ENCODE measurements around the gene CCNL2.
A peak's percentile ranks its signal among the peaks of the same experiment; 100 is the strongest.
"Not testable (repeated sequence)": the region's sequence is repeated elsewhere in the genome, so short reads cannot be mapped to it uniquely, and the experiment has no call there.

The CCNL2 gene

GRCh38 chr1:1399872-1400575 lies 889 bp upstream of the CCNL2 start:
- peak; percentile 55 for DNase-seq (ENCODE audit: low spot score)

GRCh38 chr1:1398677-1399186 lies 403 bp downstream of the CCNL2 start:
- no peak for DNase-seq (ENCODE audit: low spot score)

- peak; percentile 91 for DNase-seq (ENCODE audit: low spot score)
These were observed 1.2 kb downstream of the CCNL2 start for GRCh38 chr1:1397839-1398523.

- DNase-seq (ENCODE audit: low spot score) = no peak
These were observed 4.0 kb downstream of the CCNL2 start for GRCh38 chr1:1395166-1395565.

- no peak for DNase-seq (ENCODE audit: low spot score)
These were observed 5.0 kb downstream of the CCNL2 start for GRCh38 chr1:1394116-1394515.

GRCh38 chr1:1393428-1393827 lies 5.7 kb downstream of the CCNL2 start:
- no peak for DNase-seq (ENCODE audit: low spot score)

- DNase-seq (ENCODE audit: low spot score) = no peak
These were observed 6.1 kb downstream of the CCNL2 start for GRCh38 chr1:1393014-1393413.

- DNase-seq (ENCODE audit: low spot score) = no peak
These were observed 7.9 kb downstream of the CCNL2 start for GRCh38 chr1:1391225-1391624.

GRCh38 chr1:1390675-1391074 lies 8.5 kb downstream of the CCNL2 start:
- DNase-seq (ENCODE audit: low spot score) = no peak

GRCh38 chr1:1388078-1388472 lies 11.1 kb downstream of the CCNL2 start:
- DNase-seq (ENCODE audit: low spot score) = no peak

- DNase-seq (ENCODE audit: low spot score) = no peak
These were observed 11.7 kb downstream of the CCNL2 start for GRCh38 chr1:1387098-1388077.

GRCh38 chr1:1385931-1386330 lies 13.2 kb downstream of the CCNL2 start:
- DNase-seq (ENCODE audit: low spot score) = no peak

GRCh38 chr1:1385339-1385738 lies 13.8 kb downstream of the CCNL2 start:
- not testable (repeated sequence) for DNase-seq (ENCODE audit: low spot score)

- no peak for DNase-seq (ENCODE audit: low spot score)
These were observed 17.8 kb downstream of the CCNL2 start for GRCh38 chr1:1381294-1381693.

GRCh38 chr1:1380860-1381259 lies 18.3 kb downstream of the CCNL2 start:
- no peak for DNase-seq (ENCODE audit: low spot score)

- DNase-seq (ENCODE audit: low spot score) = no peak
These were observed 21.5 kb downstream of the CCNL2 start for GRCh38 chr1:1377540-1378205.

GRCh38 chr1:1376551-1377226 lies 22.4 kb downstream of the CCNL2 start:
- DNase-seq (ENCODE audit: low spot score) = no peak

- peak; percentile 99 for DNase-seq (ENCODE audit: low spot score)
These were observed 24.0 kb downstream of the CCNL2 start, which contains the start of gene AURKAIP1 for GRCh38 chr1:1374929-1375662. TSS of gene AURKAIP1 (minus strand) at chr1:1375207. CDS start at chr1:1374756, 451 bp downstream.

- DNase-seq (ENCODE audit: low spot score) = no peak
These were observed 24.6 kb downstream of the CCNL2 start for GRCh38 chr1:1374589-1374928.

- DNase-seq (ENCODE audit: low spot score) = peak; percentile 34
These were observed 25.1 kb downstream of the CCNL2 start for GRCh38 chr1:1373815-1374588.

All from RKO (cell line).